AG04450 (cell line): ENCODE results near the gene GALR2. TPM values are rescaled to one million over a fixed set of nuclear protein-coding genes. Genes with fewer than 3 reads are reported as not detected.
"Not testable (repeated sequence)": the region's sequence is repeated elsewhere in the genome, so short reads cannot be mapped to it uniquely, and the experiment has no call there.

Experiments used
- CTCF ChIA-PET: fragments of 300-600, 350-600 bp; formaldehyde crosslinking; extraction: SDS; loops from one replicate; lab custom pipeline; 2022; ENCODE audit warnings: antibody characterized with exemption, inconsistent platforms; lab: Charles Lee
- POLR2A ChIA-PET: fragments of 350-600 bp; formaldehyde crosslinking; extraction: SDS; loops from one replicate; lab custom pipeline; 2021; ENCODE audit warnings: antibody characterized with exemption, inconsistent platforms; lab: Yijun Ruan, JAX
- DNase-seq: peaks from one replicate; pipeline ENCODE4 v3.0.0-alpha.2; 2011; ENCODE audit warnings: low read depth, low spot score
- H3K27ac ChIP-seq: one replicate; pipeline ENCODE4 v1.5.1; 2012; ENCODE audit warnings: low read depth, low read length, control low read depth
- H3K27me3 ChIP-seq: one replicate; pipeline ENCODE4 v1.6.0; 2012; ENCODE audit warnings: low read length; ENCODE audit not compliant: control insufficient read depth, insufficient read depth
- H3K4me3 ChIP-seq: 2 replicates; pipeline ENCODE4 v1.5.1; 2011; ENCODE audit warnings: mild to moderate bottlenecking, low read depth, low read length, control low read depth
- H3K9me3 ChIP-seq: 2 replicates; pipeline ENCODE4 v1.5.1; 2012; ENCODE audit warnings: low read length; ENCODE audit not compliant: control insufficient read depth, insufficient read depth
- CTCF ChIP-seq: IDR thresholded peaks from 2 replicates; pipeline ENCODE4 v1.5.1; 2011; ENCODE audit warnings: low read depth, low read length, control low read depth, inconsistent platforms
- polyA plus RNA-seq: library from polyadenylated mRNA; depleted of rRNA; stranded (reverse); fragments of >200 nt; gene quantifications from 2 replicates; pipeline ENCODE4 v1.2.3, GENCODE V29; 2011

GALR2 gene
- polyA plus RNA-seq, 1 experiment = not detected

- H3K27me3 ChIP-seq = no peaks in the 10 kb centered on the region
- no peak for DNase-seq
- CTCF ChIA-PET = interaction anchor here (1.1 to 1.2 kb wide), 2 partner anchors 42 to 223 kb away, joined by 3 read pairs; no protein-coding TSS in a partner anchor
- POLR2A ChIA-PET = no interaction called here
- TF ChIP-seq CTCF = no peak
- no peak overlapping the region for H3K4me3 ChIP-seq
- no peaks in the 10 kb centered on the region for H3K9me3 ChIP-seq
- no peak overlapping the region for H3K27ac ChIP-seq
These were observed 17.7 kb upstream of the GALR2 start for GRCh38 chr17:76056882-76057281.

- DNase-seq, H3K9me3 ChIP-seq, H3K27me3 ChIP-seq, H3K27ac ChIP-seq, POLR2A ChIA-PET, H3K4me3 ChIP-seq: not testable (repeated sequence)
- CTCF ChIA-PET = interaction anchor here (0.7 kb wide), 1 partner anchor 46 kb away, joined by 3 read pairs; no protein-coding TSS in a partner anchor
These were observed 16.3 kb upstream of the GALR2 start for GRCh38 chr17:76058264-76058663.

GRCh38 chr17:76063875-76064546, 10.6 kb upstream of the GALR2 start:
- Histone ChIP-seq H3K27me3 (no peaks in the 10 kb centered on the region), H3K9me3 (no peaks in the 10 kb centered on the region), H3K4me3 (no peak overlapping the region), H3K27ac (no peak overlapping the region)
- ChIA-PET CTCF (no interaction called here), POLR2A (interaction anchor here (0.6 to 0.7 kb wide), 2 partner anchors 8 to 11 kb away, joined by 3 to 7 read pairs; no protein-coding TSS in a partner anchor)
- DNase-seq = no peak
- no peak for TF ChIP-seq CTCF

- DNase-seq = no peak
- no peak for TF ChIP-seq CTCF
- ChIA-PET POLR2A (interaction anchor here (0.6 kb wide), 1 partner anchor 83 kb away, joined by 3 read pairs; no protein-coding TSS in a partner anchor), CTCF (interaction anchor here (1.2 to 1.7 kb wide), 2 partner anchors 62 to 214 kb away, joined by 3 to 11 read pairs; no protein-coding TSS in a partner anchor)
- no peaks in the 10 kb centered on the region for H3K27me3 ChIP-seq
- H3K9me3 ChIP-seq = no peaks in the 10 kb centered on the region
- H3K27ac ChIP-seq = no peak overlapping the region
- no peak overlapping the region for H3K4me3 ChIP-seq
These were observed 8.8 kb upstream of the GALR2 start for GRCh38 chr17:76065775-76066174.

- H3K9me3 ChIP-seq = peaks cover 4% of the 10 kb centered on the region; the same call in 1 of the 2 replicates
- POLR2A ChIA-PET = interaction anchor here (0.8 to 1.0 kb wide), 2 partner anchors 15 to 52 kb away, joined by 3 read pairs; no protein-coding TSS in a partner anchor
- H3K4me3 ChIP-seq = peak overlapping the region; percentile 79
- peak overlapping the region; percentile 39 for H3K27ac ChIP-seq
- CTCF ChIA-PET = no interaction called here
- no peak for TF ChIP-seq CTCF
- peaks cover 28% of the 10 kb centered on the region for H3K27me3 ChIP-seq
- DNase-seq = no peak
These were observed 2.9 kb upstream of the GALR2 start for GRCh38 chr17:76071531-76072147.
